HG02571 (cell line): ENCODE results near the gene FLT3.

Source experiments
- ATAC-seq: cut with Tn5 transposase; IDR thresholded peaks from one replicate; pipeline ENCODE4 v1.9.1; 2021; ENCODE audit warnings: mild to moderate bottlenecking, moderate library complexity; ENCODE audit not compliant: unreplicated experiment

Gene FLT3

GRCh38 chr13:27963491-27963890 lies 136.9 kb downstream of the FLT3 start:
- ATAC-seq = no peak

GRCh38 chr13:27962982-27963381 lies 137.4 kb downstream of the FLT3 start:
- no peak for ATAC-seq

GRCh38 chr13:27962128-27962841 lies 138.1 kb downstream of the FLT3 start:
- no peak for ATAC-seq

GRCh38 chr13:27961227-27962085 lies 138.9 kb downstream of the FLT3 start:
- ATAC-seq = no peak

- no peak for ATAC-seq
These were observed 139.8 kb downstream of the FLT3 start for GRCh38 chr13:27960362-27961226.

- ATAC-seq = no peak
These were observed 140.4 kb downstream of the FLT3 start for GRCh38 chr13:27959976-27960361.

GRCh38 chr13:27956576-27957300 lies 143.6 kb downstream of the FLT3 start:
- no peak for ATAC-seq

GRCh38 chr13:27955014-27955591 lies 145.3 kb downstream of the FLT3 start:
- no peak for ATAC-seq

- no peak for ATAC-seq
These were observed 145.9 kb downstream of the FLT3 start for GRCh38 chr13:27954406-27954851.

- peak; percentile 51 for ATAC-seq
These were observed 146.5 kb downstream of the FLT3 start for GRCh38 chr13:27953676-27954405.
